Breast epithelium (tissue), 3 donors: Measurements from ENCODE around the gene SCARB2.

ENCODE experiments used
- CTCF ChIP-seq, 3 donors: fragments of 450-650 bp; IDR thresholded peaks; one replicate each; pipeline ENCODE4 v1.5.1; 2016 to 2017; ENCODE audit warnings: antibody characterized with exemption in 3 of 3, mild to moderate bottlenecking in 3 of 3, moderate library complexity in 3 of 3
- POLR2A ChIP-seq: fragments of 450-650 bp; IDR thresholded peaks from one replicate; pipeline ENCODE4 v1.6.1; 2016; ENCODE audit warnings: antibody characterized with exemption, mild to moderate bottlenecking, moderate library complexity
- POLR2AphosphoS5 ChIP-seq, 3 donors: sonication (generic); formaldehyde crosslinking; IDR thresholded peaks; one replicate each; pipeline ENCODE4 v1.6.1; 2017; ENCODE audit warnings: antibody characterized with exemption in 3 of 3

DNA sequence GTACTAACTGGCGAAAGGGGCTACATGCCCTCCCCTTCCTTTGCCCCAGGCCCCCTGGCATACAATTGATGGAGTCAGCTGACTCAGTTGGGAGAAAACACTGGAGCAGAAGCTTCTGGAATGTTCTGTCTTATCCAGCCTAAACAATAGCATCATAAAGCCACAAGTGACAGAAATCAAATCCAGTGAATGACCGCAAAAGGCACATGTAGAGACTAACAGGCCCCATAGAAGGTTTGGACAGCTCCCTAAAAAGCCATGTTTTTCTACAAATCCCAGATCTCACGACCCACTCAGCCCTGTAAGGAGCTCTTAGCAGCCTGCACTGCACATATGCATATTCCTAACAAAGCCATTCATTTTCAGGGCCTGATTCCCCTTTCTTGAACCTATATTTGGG, 25.1 kb downstream of the SCARB2 start:
- TF ChIP-seq POLR2AphosphoS5 (IDR thresholded peaks at IDR 0.05): no peak
- TF ChIP-seq CTCF (IDR thresholded peaks at IDR 0.05): no peak
- TF ChIP-seq POLR2A: no peak
